NOMO-1 treated with dmso at 0.1 percent for 144 hours (cell line): ENCODE data around the gene ST3GAL3.

Source experiments
- DNase-seq: peaks from one replicate; lab custom pipeline; 2025; ENCODE audit not compliant: unreplicated experiment; lab: John Stamatoyannopoulos, UW

The ST3GAL3 gene

DNA sequence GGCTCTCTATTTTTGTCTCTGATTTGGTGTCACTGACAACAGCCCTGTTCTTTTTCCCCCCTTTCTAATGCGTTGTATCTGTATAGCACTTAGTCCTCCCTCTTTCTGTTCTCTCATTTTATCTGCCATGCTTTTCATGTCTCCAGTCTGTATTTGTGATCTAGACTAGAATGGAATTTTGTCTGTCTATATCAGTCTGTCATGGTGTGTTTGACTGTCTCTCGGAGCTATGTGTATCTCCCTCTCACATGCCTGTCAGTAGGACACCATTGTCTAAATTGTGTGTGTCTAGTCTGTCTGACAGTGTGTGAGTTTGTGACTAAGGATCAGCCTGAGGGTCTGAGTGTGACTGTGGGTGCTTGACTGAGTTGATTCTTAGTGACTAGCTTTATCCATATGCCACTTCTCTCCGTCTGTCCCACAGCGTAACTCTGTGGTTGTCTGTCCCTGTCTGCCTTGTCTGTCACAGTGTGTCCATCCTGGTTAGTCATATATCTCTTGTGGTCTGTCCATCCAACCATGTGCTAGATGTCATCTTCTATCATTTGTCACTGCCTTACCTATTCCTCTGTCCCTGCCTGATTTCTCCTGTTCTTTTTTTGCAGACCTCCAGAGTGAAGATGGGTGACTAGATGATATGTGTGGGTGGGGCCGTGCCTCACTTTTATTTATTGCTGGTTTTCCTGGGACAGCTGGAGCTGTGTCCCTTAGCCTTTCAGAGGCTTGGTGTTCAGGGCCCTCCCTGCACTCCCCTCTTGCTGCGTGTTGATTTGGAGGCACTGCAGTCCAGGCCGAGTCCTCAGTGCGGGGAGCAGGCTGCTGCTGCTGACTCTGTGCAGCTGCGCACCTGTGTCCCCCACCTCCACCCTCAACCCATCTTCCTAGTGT is 270.3 kb downstream of the ST3GAL3 start:
- no peak for DNase-seq

GRCh38 chr1:43978264-43978550 is 270.9 kb downstream of the ST3GAL3 start:
- DNase-seq: no peak

DNA sequence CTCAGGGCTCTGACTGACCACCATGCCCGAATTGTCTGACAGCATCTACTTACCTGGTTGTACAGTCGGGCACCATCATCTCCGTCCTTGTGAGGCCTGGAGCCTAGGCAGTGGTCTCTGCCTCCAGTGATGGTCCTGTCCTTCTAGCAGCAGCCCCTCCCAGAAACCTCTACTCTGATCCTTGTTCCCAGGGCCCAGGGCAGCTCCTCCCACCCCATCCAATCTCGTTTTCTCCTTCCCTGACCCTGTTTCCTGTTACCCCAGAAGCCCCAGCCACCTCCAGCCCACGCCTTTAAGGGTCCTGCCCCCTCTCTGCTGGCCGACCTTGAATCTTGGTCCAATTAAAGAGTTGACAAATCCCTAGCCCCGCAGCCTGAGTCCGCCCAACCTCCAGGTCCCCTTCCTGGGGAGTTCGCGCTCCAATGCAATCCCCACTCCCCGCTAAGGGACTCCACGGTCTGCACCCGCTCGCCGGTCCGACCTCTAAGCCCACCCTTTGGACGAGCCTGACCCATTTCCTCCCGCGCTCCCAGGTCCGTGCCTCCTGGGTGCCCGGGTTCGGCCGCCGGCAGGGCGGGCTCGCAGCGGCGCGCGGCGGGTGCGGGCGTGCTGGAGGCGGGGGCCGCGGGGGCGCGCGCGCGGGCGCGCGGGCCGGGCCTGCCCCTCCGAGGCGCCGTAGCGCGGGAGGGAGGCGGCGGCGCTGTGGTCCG is 271.4 kb downstream of the ST3GAL3 start, which contains the start of gene B4GALT2:
Gene B4GALT2 (plus strand): TSS at position 660 of the 710 bp plus-strand sequence. CDS start 1,951 bp downstream, outside the sequence.
- DNase-seq: no peak

DNA sequence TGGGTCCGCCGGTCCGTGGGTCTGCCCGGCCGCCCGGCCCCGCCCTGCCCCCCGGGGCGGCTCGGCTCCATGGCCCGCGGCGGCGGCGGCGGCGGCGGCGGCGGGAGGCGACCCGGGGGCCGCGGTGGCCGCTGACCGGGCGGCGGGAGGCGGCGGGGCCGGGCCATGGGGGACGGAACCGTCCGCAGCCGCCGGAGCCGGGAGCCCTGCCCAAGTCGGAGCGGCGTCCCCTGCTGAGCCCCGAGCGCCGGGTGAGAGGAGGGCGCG is 271.9 kb downstream of the ST3GAL3 start:
- DNase-seq: no peak

DNA sequence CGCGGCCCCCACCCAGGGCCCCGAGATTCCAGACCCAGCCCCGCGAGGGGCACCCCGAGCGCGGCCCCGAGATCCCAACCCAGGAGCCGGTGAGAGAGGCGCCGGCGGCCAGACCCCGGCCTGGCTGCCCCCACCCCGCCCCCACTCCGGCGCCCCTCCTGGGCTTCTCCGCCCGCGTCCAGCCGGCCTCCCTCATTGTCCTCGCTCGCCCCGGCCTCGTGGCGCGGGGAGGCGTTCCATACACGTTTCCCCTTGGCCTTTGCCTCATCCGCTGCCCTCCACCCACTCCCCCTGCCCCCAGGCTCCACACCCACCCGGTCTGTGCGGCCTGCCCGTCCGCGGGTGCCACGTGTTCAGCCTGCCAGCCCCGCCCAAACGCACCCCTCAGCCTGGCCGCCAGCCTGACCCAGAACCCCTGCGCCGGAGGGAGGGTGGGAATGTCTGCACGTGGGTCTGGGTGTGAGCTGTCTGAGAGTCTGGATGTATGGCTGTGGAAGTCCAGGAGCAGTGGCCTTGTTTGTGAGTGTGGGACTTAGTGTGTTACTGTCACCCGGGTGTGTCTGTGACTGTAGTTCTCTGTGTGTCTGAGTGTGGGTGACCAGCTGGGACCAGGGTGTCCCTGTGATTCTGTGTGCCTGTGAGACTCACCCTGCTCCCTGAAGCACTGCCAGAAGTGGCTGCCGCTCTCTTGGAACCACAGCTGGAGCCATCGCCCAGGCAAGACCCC is 272.4 kb downstream of the ST3GAL3 start:
- no peak for DNase-seq

DNA sequence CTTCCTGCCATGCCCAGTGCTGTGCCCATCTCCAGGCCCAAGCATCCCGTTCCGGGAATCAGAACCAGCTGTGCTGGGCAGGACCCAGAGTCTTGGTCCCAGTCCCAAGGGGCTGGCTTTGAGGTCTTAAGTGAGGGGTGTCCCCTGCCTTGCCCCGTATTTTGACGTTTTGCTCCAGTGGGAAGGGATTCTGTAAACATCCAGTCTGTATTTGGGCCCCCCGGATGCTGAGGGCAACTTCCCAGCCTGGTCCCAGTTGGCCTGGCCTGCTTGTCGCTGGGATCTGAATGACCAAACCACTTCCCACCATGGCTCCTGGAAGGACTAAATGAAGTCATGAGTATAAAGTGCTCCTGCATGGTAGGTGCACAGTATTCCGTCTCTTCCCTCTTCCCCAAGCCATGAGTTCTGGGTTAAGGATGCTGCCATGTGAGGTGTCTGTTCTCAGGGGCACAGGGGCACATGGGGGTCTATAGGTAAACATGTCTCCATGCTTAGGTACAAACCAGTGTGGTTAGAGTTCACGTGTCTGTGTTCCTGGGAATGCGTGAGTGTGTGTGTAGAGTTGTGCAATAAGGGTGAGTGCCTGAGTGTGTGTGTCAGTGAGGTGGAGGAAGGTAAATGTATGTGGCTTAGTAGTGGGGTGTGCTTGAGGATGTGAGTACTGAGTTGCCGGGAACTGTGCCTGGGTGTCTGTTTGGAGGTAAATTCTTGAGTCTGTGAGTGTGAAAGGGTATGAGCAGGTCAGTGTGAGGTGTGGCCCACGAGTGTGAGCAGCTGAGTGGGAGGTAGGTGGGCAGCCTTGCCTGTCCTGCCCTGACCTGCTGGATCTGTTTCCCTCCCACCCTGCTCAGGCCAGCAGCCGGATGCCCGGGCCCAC is 273.2 kb downstream of the ST3GAL3 start:
- no peak for DNase-seq
